Choroid plexus epithelial cell (primary cell): ENCODE measurements around the gene THEM4.
"Not testable (repeated sequence)": the region's sequence is repeated elsewhere in the genome, so short reads cannot be mapped to it uniquely, and the experiment has no call there.

Source experiments
- DNase-seq: peaks from one replicate; pipeline ENCODE4 v3.0.0-alpha.2; 2010; ENCODE audit warnings: low read depth
- H3K4me3 ChIP-seq: 2 replicates; pipeline ENCODE4 v1.5.1; 2011; ENCODE audit warnings: low read depth, mild to moderate bottlenecking, control low read depth, low read length, moderate library complexity
- TF ChIP-seq, protein P1 (sequence below): conservative IDR thresholded peaks from 2 replicates; pipeline ENCODE4 v1.5.1; 2011; ENCODE audit warnings: low read depth, mild to moderate bottlenecking, control low read depth, inconsistent platforms, low read length, moderate library complexity

Gene THEM4

GRCh38 chr1:151891512-151891911 is 17.8 kb downstream of the THEM4 start:
- TF ChIP-seq, protein P1, sequence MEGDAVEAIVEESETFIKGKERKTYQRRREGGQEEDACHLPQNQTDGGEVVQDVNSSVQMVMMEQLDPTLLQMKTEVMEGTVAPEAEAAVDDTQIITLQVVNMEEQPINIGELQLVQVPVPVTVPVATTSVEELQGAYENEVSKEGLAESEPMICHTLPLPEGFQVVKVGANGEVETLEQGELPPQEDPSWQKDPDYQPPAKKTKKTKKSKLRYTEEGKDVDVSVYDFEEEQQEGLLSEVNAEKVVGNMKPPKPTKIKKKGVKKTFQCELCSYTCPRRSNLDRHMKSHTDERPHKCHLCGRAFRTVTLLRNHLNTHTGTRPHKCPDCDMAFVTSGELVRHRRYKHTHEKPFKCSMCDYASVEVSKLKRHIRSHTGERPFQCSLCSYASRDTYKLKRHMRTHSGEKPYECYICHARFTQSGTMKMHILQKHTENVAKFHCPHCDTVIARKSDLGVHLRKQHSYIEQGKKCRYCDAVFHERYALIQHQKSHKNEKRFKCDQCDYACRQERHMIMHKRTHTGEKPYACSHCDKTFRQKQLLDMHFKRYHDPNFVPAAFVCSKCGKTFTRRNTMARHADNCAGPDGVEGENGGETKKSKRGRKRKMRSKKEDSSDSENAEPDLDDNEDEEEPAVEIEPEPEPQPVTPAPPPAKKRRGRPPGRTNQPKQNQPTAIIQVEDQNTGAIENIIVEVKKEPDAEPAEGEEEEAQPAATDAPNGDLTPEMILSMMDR = no peak
- H3K4me3 ChIP-seq = no peak overlapping the region
- no peak for DNase-seq

GRCh38 chr1:151888972-151889570 is 20.2 kb downstream of the THEM4 start:
- no peak overlapping the region for H3K4me3 ChIP-seq
- TF ChIP-seq, protein P1 = peak; percentile 49
- peak; percentile 41 for DNase-seq

GRCh38 chr1:151887028-151887427 is 22.3 kb downstream of the THEM4 start:
- peak; percentile 53 for DNase-seq

DNA sequence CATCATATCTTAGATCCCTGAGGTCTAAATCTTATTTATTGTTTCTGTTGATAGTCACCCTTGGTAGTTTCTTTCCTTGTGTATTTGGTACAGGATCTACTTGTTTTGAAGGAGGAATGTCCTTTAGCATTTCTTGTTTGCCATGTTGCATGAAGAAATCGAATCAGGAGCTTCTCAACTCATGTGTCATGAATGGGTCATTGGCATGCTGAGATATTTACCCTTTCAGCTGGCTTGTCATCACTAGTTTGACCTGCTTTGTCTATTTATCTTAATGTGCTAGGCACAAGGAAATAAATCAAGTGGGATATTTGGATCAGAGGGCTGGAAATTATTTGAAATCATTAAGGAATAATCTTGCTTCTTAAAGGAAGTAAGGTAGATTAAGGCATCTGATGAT is 23.8 kb downstream of the THEM4 start:
- TF ChIP-seq, protein P1 = no peak
- no peak for DNase-seq
- H3K4me3 ChIP-seq = no peak overlapping the region

More at GRCh38 chr1:151887028-151887427, 22.3 kb downstream of the THEM4 start:
- TF ChIP-seq, protein P1 = no peak
- H3K4me3 ChIP-seq = no peak overlapping the region

- DNase-seq, H3K4me3 ChIP-seq: not testable (repeated sequence)
Measured at GRCh38 chr1:151884879-151885278, 24.4 kb downstream of the THEM4 start.

- DNase-seq, H3K4me3 ChIP-seq: not testable (repeated sequence)
Measured at GRCh38 chr1:151884445-151884844, 24.9 kb downstream of the THEM4 start.

- not testable (repeated sequence) for H3K4me3 ChIP-seq, DNase-seq
Measured at GRCh38 chr1:151883898-151884297, 25.4 kb downstream of the THEM4 start.

GRCh38 chr1:151882918-151883317 is 26.4 kb downstream of the THEM4 start:
- DNase-seq, H3K4me3 ChIP-seq: not testable (repeated sequence)

GRCh38 chr1:151882466-151882865 is 26.8 kb downstream of the THEM4 start:
- H3K4me3 ChIP-seq = no peak overlapping the region
- TF ChIP-seq, protein P1 = no peak
- no peak for DNase-seq
